Body of pancreas (tissue), 4 donors: ENCODE results near the gene CTSZ.

ENCODE experiments used
- CTCF ChIP-seq, 7 experiments: fragments of 450-650 bp in 4 of 7; fragments of 200-600 bp in 3 of 7; sonication (generic) in 3 of 7; IDR thresholded peaks; one replicate each; pipeline ENCODE4 v1.5.1; 2016 to 2019; ENCODE audit warnings: antibody characterized with exemption in 7 of 7
- POLR2A ChIP-seq, 3 donors: fragments of 450-650 bp; IDR thresholded peaks; one replicate each; pipeline ENCODE4 v1.6.1; 2016; ENCODE audit warnings: antibody characterized with exemption in 3 of 3, mild to moderate bottlenecking in 2 of 3

GRCh38 chr20:58987790-58988564 lies 19.1 kb downstream of the CTSZ start:
- TF ChIP-seq CTCF (IDR thresholded peaks at IDR 0.05) = no peak
- no peak for TF ChIP-seq POLR2A (IDR thresholded peaks at IDR 0.05)
